GM10847 (cell line): ENCODE measurements around the gene HS1BP3.

Source experiments
- POLR2A ChIP-seq: IDR thresholded peaks from 2 replicates; pipeline ENCODE4 v1.6.1; 2011; ENCODE audit not compliant: insufficient read length; ENCODE audit errors: extremely low read depth

Gene HS1BP3

GRCh38 chr2:20579866-20580265 lies 71.0 kb downstream of the HS1BP3 start:
- TF ChIP-seq POLR2A: no peak

- no peak for TF ChIP-seq POLR2A
Observed at GRCh38 chr2:20578895-20579825, 71.7 kb downstream of the HS1BP3 start.

GRCh38 chr2:20578266-20578894 lies 72.5 kb downstream of the HS1BP3 start:
- TF ChIP-seq POLR2A: no peak

GRCh38 chr2:20577495-20578235 lies 73.2 kb downstream of the HS1BP3 start:
- TF ChIP-seq POLR2A: no peak

GRCh38 chr2:20576598-20577115 lies 74.2 kb downstream of the HS1BP3 start:
- TF ChIP-seq POLR2A: no peak

- no peak for TF ChIP-seq POLR2A
Observed at GRCh38 chr2:20575935-20576597, 74.8 kb downstream of the HS1BP3 start.

GRCh38 chr2:20575414-20575813 lies 75.5 kb downstream of the HS1BP3 start:
- TF ChIP-seq POLR2A: no peak

GRCh38 chr2:20574930-20575329 lies 76.0 kb downstream of the HS1BP3 start:
- no peak for TF ChIP-seq POLR2A

- no peak for TF ChIP-seq POLR2A
Observed at GRCh38 chr2:20574423-20574911, 76.4 kb downstream of the HS1BP3 start.

GRCh38 chr2:20573620-20574422 lies 77.1 kb downstream of the HS1BP3 start:
- no peak for TF ChIP-seq POLR2A

- no peak for TF ChIP-seq POLR2A
Observed at GRCh38 chr2:20572221-20572620, 78.7 kb downstream of the HS1BP3 start.

- no peak for TF ChIP-seq POLR2A
Observed at GRCh38 chr2:20571644-20572215, 79.2 kb downstream of the HS1BP3 start.

- no peak for TF ChIP-seq POLR2A
Observed at GRCh38 chr2:20571231-20571630, 79.7 kb downstream of the HS1BP3 start.

GRCh38 chr2:20570249-20570648 lies 80.6 kb downstream of the HS1BP3 start:
- TF ChIP-seq POLR2A: no peak
